OCI-LY7 (cell line): Measurements from ENCODE around the gene PNMA8B.

Experiments
- CTCF ChIP-seq: fragments of 200-600 bp; sonication (generic); conservative IDR thresholded peaks from 2 replicates; pipeline ENCODE4 v1.5.1; 2014; ENCODE audit warnings: mild to moderate bottlenecking, antibody characterized with exemption, low read length, moderate library complexity, mixed read lengths
- EZH2phosphoT487 ChIP-seq: fragments of 200-600 bp; sonication (generic); IDR thresholded peaks from 2 replicates; pipeline ENCODE4 v1.6.1; 2018; ENCODE audit warnings: low read depth, borderline replicate concordance, mild to moderate bottlenecking, mixed run types, antibody characterized with exemption, low read length, moderate library complexity, mixed read lengths

GRCh38 chr19:46470376-46470775 is 25.3 kb downstream of the PNMA8B start:
- TF ChIP-seq CTCF (no peak), EZH2phosphoT487 (no peak)
